HT1080 (cell line): ENCODE results near the gene KRT15. TPM values are rescaled to one million over a fixed set of nuclear protein-coding genes. Genes with fewer than 3 reads are reported as not detected.

Experiments used
- DNase-seq: peaks from one replicate; pipeline ENCODE4 v3.0.0-alpha.2; 2015; ENCODE audit warnings: low read depth
- polyA plus RNA-seq, 2 experiments: library from polyadenylated mRNA; depleted of rRNA; stranded (reverse); fragments of >200 nt; gene quantifications; 2 replicates each; pipeline ENCODE4 v1.2.3, GENCODE V29; 2015
- total RNA-seq: library from RNA; depleted of rRNA; stranded (reverse); fragments of >200 nt; shearing (Covaris generic); gene quantifications from 2 replicates; pipeline ENCODE4 v1.2.3, GENCODE V29; 2014; rRNA removed

KRT15 gene
- 6.8 and 10.9 TPM in 2 replicates for total RNA-seq
- 35.6 and 38.9 TPM in 2 replicates for polyA plus RNA-seq (2015; cell fraction: cytosol; rRNA removed)
- polyA plus RNA-seq (2015; cell fraction: nucleus; rRNA removed), result 65.4 and 66.6 TPM in 2 replicates

- peak; percentile 18 for DNase-seq
Measured at GRCh38 chr17:41518789-41519449, at the start of gene KRT15. TSS of gene KRT15 (minus strand) at chr17:41518890. CDS start at chr17:41518827, 63 bp downstream.

GRCh38 chr17:41567317-41567716 is 48.6 kb upstream of the KRT15 start:
- DNase-seq, result no peak

GRCh38 chr17:41565338-41565737 is 46.6 kb upstream of the KRT15 start:
- no peak for DNase-seq

- no peak for DNase-seq
Measured at GRCh38 chr17:41563607-41564170, 45.0 kb upstream of the KRT15 start.

GRCh38 chr17:41561554-41561953 is 42.9 kb upstream of the KRT15 start:
- no peak for DNase-seq

GRCh38 chr17:41559548-41559947 is 40.9 kb upstream of the KRT15 start:
- DNase-seq, result no peak

- DNase-seq, result no peak
Measured at GRCh38 chr17:41556931-41557330, 38.2 kb upstream of the KRT15 start.

- no peak for DNase-seq
Measured at GRCh38 chr17:41556306-41556705, 37.6 kb upstream of the KRT15 start.

GRCh38 chr17:41555105-41555887 is 36.6 kb upstream of the KRT15 start:
- no peak for DNase-seq

- DNase-seq, result no peak
Measured at GRCh38 chr17:41553987-41554680, 35.4 kb upstream of the KRT15 start.

GRCh38 chr17:41553176-41553575 is 34.5 kb upstream of the KRT15 start:
- DNase-seq, result peak; percentile 52

GRCh38 chr17:41552455-41552854 is 33.8 kb upstream of the KRT15 start:
- DNase-seq, result no peak

GRCh38 chr17:41551365-41551764 is 32.7 kb upstream of the KRT15 start:
- no peak for DNase-seq

- DNase-seq, result no peak
Measured at GRCh38 chr17:41549596-41550039, 30.9 kb upstream of the KRT15 start.

GRCh38 chr17:41548844-41549595 is 30.3 kb upstream of the KRT15 start:
- DNase-seq, result peak; percentile 91

- DNase-seq, result peak; percentile 99
Measured at GRCh38 chr17:41547921-41548843, 29.5 kb upstream of the KRT15 start.

GRCh38 chr17:41547378-41547841 is 28.7 kb upstream of the KRT15 start:
- no peak for DNase-seq

- DNase-seq, result no peak
Measured at GRCh38 chr17:41546819-41547218, 28.1 kb upstream of the KRT15 start.

GRCh38 chr17:41545829-41546410 is 27.2 kb upstream of the KRT15 start:
- no peak for DNase-seq
